Measurements from ENCODE around the gene PRKRIP1. TPM values are rescaled to one million over a fixed set of nuclear protein-coding genes. Genes with fewer than 3 reads are reported as not detected.
"Not testable (repeated sequence)": the region's sequence is repeated elsewhere in the genome, so short reads cannot be mapped to it uniquely, and the experiment has no call there.

Gene PRKRIP1
- total RNA-seq, 1 donor: 19.7 TPM

- DNase-seq (ENCODE audit: low read depth in 2 of 3, low spot score in 2 of 3): no peak
Measured at GRCh38 chr7:102403563-102403962, 7.4 kb downstream of the PRKRIP1 start.

- DNase-seq (ENCODE audit: low read depth in 2 of 3, low spot score in 2 of 3): peak in 2 of 3 donors; percentile 53 to 77
Measured at GRCh38 chr7:102404005-102404861, 8.1 kb downstream of the PRKRIP1 start.

GRCh38 chr7:102404862-102405188, 8.7 kb downstream of the PRKRIP1 start:
- not testable (repeated sequence) for DNase-seq (ENCODE audit: low read depth in 2 of 3, low spot score in 2 of 3)

GRCh38 chr7:102407910-102408309, 11.7 kb downstream of the PRKRIP1 start:
- DNase-seq (ENCODE audit: low read depth in 2 of 3, low spot score in 2 of 3): no peak

- not testable (repeated sequence) for DNase-seq (ENCODE audit: low read depth in 2 of 3, low spot score in 2 of 3)
Measured at GRCh38 chr7:102408530-102408929, 12.4 kb downstream of the PRKRIP1 start.

GRCh38 chr7:102409340-102409739, 13.2 kb downstream of the PRKRIP1 start:
- no peak for DNase-seq (ENCODE audit: low read depth in 2 of 3, low spot score in 2 of 3)

- DNase-seq (ENCODE audit: low read depth in 2 of 3, low spot score in 2 of 3): no peak
Measured at GRCh38 chr7:102410123-102410522, 14.0 kb downstream of the PRKRIP1 start.

- DNase-seq (ENCODE audit: low read depth in 2 of 3, low spot score in 2 of 3): no peak
Measured at GRCh38 chr7:102410918-102411317, 14.8 kb downstream of the PRKRIP1 start.

- DNase-seq (ENCODE audit: low read depth in 2 of 3, low spot score in 2 of 3): peak in 1 of 3 donors; percentile 67
Measured at GRCh38 chr7:102412548-102412947, 16.4 kb downstream of the PRKRIP1 start.

- DNase-seq (ENCODE audit: low read depth in 2 of 3, low spot score in 2 of 3): no peak
Measured at GRCh38 chr7:102413091-102413490, 16.9 kb downstream of the PRKRIP1 start.

- no peak for DNase-seq (ENCODE audit: low read depth in 2 of 3, low spot score in 2 of 3)
Measured at GRCh38 chr7:102413611-102414010, 17.4 kb downstream of the PRKRIP1 start.

GRCh38 chr7:102415685-102416225, 19.6 kb downstream of the PRKRIP1 start:
- no peak for DNase-seq (ENCODE audit: low read depth in 2 of 3, low spot score in 2 of 3)

- DNase-seq (ENCODE audit: low read depth in 2 of 3, low spot score in 2 of 3): no peak
Measured at GRCh38 chr7:102416406-102416805, 20.2 kb downstream of the PRKRIP1 start.

GRCh38 chr7:102417105-102417504, 20.9 kb downstream of the PRKRIP1 start:
- DNase-seq (ENCODE audit: low read depth in 2 of 3, low spot score in 2 of 3): no peak

GRCh38 chr7:102418592-102418991, 22.4 kb downstream of the PRKRIP1 start:
- no peak for DNase-seq (ENCODE audit: low read depth in 2 of 3, low spot score in 2 of 3)

GRCh38 chr7:102421706-102422240, 25.6 kb downstream of the PRKRIP1 start:
- no peak for DNase-seq (ENCODE audit: low read depth in 2 of 3, low spot score in 2 of 3)

- no peak for DNase-seq (ENCODE audit: low read depth in 2 of 3, low spot score in 2 of 3)
Measured at GRCh38 chr7:102424129-102424551, 28.0 kb downstream of the PRKRIP1 start.

GRCh38 chr7:102424787-102425218, 28.6 kb downstream of the PRKRIP1 start:
- no peak for DNase-seq (ENCODE audit: low read depth in 2 of 3, low spot score in 2 of 3)

GRCh38 chr7:102425639-102426267, 29.6 kb downstream of the PRKRIP1 start:
- DNase-seq (ENCODE audit: low read depth in 2 of 3, low spot score in 2 of 3): peak; percentile 73 to 89 (median 88)

GRCh38 chr7:102426268-102427018, 30.3 kb downstream of the PRKRIP1 start:
- DNase-seq (ENCODE audit: low read depth in 2 of 3, low spot score in 2 of 3): peak in 2 of 3 donors; percentile 81 to 86

- DNase-seq (ENCODE audit: low read depth in 2 of 3, low spot score in 2 of 3): peak in 1 of 3 donors; percentile 20
Measured at GRCh38 chr7:102427019-102427405, 30.8 kb downstream of the PRKRIP1 start.
